Measurements from ENCODE around the gene TBL3. TPM values are rescaled to one million over a fixed set of nuclear protein-coding genes. Genes with fewer than 3 reads are reported as not detected.
A peak's percentile ranks its signal among the peaks of the same experiment; 100 is the strongest.

The TBL3 gene
- total and polyA plus RNA-seq, 2 of the 8 experiments (the other 6 are each of a cell fraction or from before 2014, with no cell fraction given) = 65.8 to 137 TPM

GRCh38 chr16:1971796-1972489, at the start of gene TBL3 (continued):
- TF ChIP-seq, protein P1, sequence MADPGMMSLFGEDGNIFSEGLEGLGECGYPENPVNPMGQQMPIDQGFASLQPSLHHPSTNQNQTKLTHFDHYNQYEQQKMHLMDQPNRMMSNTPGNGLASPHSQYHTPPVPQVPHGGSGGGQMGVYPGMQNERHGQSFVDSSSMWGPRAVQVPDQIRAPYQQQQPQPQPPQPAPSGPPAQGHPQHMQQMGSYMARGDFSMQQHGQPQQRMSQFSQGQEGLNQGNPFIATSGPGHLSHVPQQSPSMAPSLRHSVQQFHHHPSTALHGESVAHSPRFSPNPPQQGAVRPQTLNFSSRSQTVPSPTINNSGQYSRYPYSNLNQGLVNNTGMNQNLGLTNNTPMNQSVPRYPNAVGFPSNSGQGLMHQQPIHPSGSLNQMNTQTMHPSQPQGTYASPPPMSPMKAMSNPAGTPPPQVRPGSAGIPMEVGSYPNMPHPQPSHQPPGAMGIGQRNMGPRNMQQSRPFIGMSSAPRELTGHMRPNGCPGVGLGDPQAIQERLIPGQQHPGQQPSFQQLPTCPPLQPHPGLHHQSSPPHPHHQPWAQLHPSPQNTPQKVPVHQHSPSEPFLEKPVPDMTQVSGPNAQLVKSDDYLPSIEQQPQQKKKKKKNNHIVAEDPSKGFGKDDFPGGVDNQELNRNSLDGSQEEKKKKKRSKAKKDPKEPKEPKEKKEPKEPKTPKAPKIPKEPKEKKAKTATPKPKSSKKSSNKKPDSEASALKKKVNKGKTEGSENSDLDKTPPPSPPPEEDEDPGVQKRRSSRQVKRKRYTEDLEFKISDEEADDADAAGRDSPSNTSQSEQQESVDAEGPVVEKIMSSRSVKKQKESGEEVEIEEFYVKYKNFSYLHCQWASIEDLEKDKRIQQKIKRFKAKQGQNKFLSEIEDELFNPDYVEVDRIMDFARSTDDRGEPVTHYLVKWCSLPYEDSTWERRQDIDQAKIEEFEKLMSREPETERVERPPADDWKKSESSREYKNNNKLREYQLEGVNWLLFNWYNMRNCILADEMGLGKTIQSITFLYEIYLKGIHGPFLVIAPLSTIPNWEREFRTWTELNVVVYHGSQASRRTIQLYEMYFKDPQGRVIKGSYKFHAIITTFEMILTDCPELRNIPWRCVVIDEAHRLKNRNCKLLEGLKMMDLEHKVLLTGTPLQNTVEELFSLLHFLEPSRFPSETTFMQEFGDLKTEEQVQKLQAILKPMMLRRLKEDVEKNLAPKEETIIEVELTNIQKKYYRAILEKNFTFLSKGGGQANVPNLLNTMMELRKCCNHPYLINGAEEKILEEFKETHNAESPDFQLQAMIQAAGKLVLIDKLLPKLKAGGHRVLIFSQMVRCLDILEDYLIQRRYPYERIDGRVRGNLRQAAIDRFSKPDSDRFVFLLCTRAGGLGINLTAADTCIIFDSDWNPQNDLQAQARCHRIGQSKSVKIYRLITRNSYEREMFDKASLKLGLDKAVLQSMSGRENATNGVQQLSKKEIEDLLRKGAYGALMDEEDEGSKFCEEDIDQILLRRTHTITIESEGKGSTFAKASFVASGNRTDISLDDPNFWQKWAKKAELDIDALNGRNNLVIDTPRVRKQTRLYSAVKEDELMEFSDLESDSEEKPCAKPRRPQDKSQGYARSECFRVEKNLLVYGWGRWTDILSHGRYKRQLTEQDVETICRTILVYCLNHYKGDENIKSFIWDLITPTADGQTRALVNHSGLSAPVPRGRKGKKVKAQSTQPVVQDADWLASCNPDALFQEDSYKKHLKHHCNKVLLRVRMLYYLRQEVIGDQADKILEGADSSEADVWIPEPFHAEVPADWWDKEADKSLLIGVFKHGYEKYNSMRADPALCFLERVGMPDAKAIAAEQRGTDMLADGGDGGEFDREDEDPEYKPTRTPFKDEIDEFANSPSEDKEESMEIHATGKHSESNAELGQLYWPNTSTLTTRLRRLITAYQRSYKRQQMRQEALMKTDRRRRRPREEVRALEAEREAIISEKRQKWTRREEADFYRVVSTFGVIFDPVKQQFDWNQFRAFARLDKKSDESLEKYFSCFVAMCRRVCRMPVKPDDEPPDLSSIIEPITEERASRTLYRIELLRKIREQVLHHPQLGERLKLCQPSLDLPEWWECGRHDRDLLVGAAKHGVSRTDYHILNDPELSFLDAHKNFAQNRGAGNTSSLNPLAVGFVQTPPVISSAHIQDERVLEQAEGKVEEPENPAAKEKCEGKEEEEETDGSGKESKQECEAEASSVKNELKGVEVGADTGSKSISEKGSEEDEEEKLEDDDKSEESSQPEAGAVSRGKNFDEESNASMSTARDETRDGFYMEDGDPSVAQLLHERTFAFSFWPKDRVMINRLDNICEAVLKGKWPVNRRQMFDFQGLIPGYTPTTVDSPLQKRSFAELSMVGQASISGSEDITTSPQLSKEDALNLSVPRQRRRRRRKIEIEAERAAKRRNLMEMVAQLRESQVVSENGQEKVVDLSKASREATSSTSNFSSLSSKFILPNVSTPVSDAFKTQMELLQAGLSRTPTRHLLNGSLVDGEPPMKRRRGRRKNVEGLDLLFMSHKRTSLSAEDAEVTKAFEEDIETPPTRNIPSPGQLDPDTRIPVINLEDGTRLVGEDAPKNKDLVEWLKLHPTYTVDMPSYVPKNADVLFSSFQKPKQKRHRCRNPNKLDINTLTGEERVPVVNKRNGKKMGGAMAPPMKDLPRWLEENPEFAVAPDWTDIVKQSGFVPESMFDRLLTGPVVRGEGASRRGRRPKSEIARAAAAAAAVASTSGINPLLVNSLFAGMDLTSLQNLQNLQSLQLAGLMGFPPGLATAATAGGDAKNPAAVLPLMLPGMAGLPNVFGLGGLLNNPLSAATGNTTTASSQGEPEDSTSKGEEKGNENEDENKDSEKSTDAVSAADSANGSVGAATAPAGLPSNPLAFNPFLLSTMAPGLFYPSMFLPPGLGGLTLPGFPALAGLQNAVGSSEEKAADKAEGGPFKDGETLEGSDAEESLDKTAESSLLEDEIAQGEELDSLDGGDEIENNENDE (IDR thresholded peaks at IDR 0.05; ENCODE audit: insufficient replicate concordance, low read length) = no peak
- TF ChIP-seq KDM4A (IDR thresholded peaks at IDR 0.05; ENCODE audit: low read depth, low read length, severe bottlenecking) (peak; percentile 100), JUND (IDR thresholded peaks at IDR 0.05; ENCODE audit: low read length) (peak; percentile 68; the same call in 1 of the 2 replicates), KDM1A (IDR thresholded peaks at IDR 0.05; ENCODE audit: borderline replicate concordance, low read length) (no peak), SIN3A (conservative IDR thresholded peaks at IDR 0.05 in 1 of 2, IDR thresholded peaks at IDR 0.05 in 1 of 2; ENCODE audit: low read depth in 1 of 2, low read length in 2 of 2) (peak; percentile 76 to 99; a peak in 2 of 4 replicates), NANOG (IDR thresholded peaks at IDR 0.05; ENCODE audit: insufficient read depth, low read depth, low read length, poor library complexity, severe bottlenecking) (no peak), EZH2 (IDR thresholded peaks at IDR 0.05; ENCODE audit: low read depth, low read length, severe bottlenecking) (no peak), KDM5A (IDR thresholded peaks at IDR 0.05; ENCODE audit: low read length) (peak; percentile 96), BRCA1 (IDR thresholded peaks at IDR 0.05; ENCODE audit: low read depth, low read length) (peak; percentile 65; the same call in 1 of the 2 replicates)

All from H1 (cell line).